ENCODE data around the gene AP3D1. TPM values are rescaled to one million over a fixed set of nuclear protein-coding genes. Genes with fewer than 3 reads are reported as not detected.

The AP3D1 gene
- total RNA-seq, 4 donors from 2014 or later: 66.7 to 107 (median 79.6) TPM

DNA sequence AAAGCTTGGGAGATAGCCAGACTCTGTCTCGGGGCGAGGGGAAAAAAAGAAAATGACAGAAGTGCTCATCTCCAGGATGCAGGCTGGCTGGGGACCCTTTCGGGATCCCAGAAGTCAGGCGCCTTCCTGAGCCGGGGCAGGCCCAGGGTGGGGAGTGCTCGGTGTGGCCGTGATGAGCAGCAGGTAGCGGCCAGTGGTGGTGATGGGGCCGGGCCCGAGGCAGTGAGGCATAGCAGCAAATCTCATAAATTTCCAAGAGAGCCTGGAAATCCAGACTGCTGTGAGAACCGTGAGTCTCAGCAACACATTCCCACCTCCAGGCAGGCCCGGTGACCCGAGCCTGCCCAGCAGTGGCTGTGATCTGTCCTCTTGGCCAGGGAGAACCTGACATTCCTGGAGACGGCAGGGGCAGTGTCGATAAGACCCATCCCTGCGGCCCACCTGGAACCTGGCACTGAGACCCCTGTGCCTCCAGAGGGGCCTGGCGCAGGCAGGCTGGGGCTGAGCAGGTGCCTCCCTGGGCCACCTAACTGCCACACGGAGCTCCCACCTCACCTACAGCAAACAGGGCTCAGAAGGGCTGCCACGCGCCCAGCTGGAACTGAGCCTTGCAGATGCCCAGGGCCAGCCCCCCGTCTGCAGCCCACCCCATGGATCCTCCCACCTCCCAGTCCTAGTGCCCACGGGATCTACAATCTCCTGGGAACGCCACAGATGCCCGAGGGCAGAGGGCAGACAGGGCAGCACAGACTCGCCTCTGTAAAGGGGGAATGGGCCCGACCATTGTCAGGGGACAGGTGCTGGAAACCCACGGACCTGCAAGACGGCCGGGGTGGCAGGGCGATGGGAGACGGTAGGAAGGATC lies 31.2 kb downstream of the AP3D1 start:
- DNase-seq (ENCODE audit: low spot score) (no peak), ATAC-seq (ENCODE audit: low FRiP score) (no peak)
- TF ChIP-seq, protein P1, sequence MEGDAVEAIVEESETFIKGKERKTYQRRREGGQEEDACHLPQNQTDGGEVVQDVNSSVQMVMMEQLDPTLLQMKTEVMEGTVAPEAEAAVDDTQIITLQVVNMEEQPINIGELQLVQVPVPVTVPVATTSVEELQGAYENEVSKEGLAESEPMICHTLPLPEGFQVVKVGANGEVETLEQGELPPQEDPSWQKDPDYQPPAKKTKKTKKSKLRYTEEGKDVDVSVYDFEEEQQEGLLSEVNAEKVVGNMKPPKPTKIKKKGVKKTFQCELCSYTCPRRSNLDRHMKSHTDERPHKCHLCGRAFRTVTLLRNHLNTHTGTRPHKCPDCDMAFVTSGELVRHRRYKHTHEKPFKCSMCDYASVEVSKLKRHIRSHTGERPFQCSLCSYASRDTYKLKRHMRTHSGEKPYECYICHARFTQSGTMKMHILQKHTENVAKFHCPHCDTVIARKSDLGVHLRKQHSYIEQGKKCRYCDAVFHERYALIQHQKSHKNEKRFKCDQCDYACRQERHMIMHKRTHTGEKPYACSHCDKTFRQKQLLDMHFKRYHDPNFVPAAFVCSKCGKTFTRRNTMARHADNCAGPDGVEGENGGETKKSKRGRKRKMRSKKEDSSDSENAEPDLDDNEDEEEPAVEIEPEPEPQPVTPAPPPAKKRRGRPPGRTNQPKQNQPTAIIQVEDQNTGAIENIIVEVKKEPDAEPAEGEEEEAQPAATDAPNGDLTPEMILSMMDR (IDR thresholded peaks at IDR 0.05): no peak

GRCh38 chr19:2118438-2118837 lies 32.9 kb downstream of the AP3D1 start:
- TF ChIP-seq, protein P1 (IDR thresholded peaks at IDR 0.05): no peak
- ATAC-seq (ENCODE audit: low FRiP score): no peak
- no peak for DNase-seq (ENCODE audit: low spot score)

DNA sequence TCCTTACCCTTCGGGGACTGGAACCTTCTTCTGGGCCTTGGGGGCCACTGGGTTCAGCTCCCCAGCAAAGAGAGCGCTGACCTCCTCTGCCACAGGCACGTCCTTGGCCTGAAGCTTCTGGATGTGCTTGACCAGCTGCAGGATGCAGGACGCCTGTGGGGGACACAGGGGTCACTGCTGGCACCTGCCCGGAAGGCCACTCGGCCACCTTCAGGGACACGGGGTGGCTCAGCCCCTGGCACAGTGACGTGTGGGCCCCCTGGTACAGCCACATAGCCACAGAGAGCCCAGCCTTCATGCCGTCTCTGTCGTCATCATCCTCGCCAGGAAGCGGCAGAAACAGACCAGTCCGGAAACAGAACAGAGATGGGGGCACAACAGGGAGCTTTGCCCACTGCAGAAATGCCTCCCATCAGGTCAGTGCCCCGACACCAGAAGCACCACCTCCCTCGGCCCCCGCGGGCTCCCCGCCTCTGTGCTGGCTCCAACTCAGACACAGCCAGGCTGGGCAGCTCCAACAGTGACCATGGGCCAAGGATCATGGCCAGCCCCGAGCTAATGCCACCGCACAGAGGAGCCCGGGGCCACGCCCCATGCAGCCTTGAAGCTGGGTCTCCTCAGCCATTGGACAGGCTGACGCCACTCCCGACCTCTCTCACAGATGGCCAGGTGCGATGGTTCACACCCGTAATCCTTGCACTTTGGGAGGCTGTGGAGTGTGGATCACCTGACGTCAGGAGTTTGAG lies 34.0 kb downstream of the AP3D1 start:
- DNase-seq (ENCODE audit: low spot score): no peak
- no peak for ATAC-seq (ENCODE audit: low FRiP score)
- TF ChIP-seq, protein P1 (IDR thresholded peaks at IDR 0.05): no peak

GRCh38 chr19:2116507-2116906 lies 34.9 kb downstream of the AP3D1 start:
- no peak for DNase-seq (ENCODE audit: low spot score)
- no peak for ATAC-seq (ENCODE audit: low FRiP score)
- TF ChIP-seq, protein P1 (IDR thresholded peaks at IDR 0.05): no peak

- DNase-seq (ENCODE audit: low spot score) (no peak), ATAC-seq (ENCODE audit: low FRiP score) (no peak)
- TF ChIP-seq, protein P1 (IDR thresholded peaks at IDR 0.05): no peak
Measured at GRCh38 chr19:2115911-2116426, 35.4 kb downstream of the AP3D1 start.

GRCh38 chr19:2115324-2115723 lies 36.0 kb downstream of the AP3D1 start:
- ATAC-seq (ENCODE audit: low FRiP score) (no peak), DNase-seq (ENCODE audit: low spot score) (no peak)
- TF ChIP-seq, protein P1 (IDR thresholded peaks at IDR 0.05): no peak

Measured in omental fat pad (tissue), 4 donors.